Measurements from ENCODE around the gene DNAJB6.

DNA sequence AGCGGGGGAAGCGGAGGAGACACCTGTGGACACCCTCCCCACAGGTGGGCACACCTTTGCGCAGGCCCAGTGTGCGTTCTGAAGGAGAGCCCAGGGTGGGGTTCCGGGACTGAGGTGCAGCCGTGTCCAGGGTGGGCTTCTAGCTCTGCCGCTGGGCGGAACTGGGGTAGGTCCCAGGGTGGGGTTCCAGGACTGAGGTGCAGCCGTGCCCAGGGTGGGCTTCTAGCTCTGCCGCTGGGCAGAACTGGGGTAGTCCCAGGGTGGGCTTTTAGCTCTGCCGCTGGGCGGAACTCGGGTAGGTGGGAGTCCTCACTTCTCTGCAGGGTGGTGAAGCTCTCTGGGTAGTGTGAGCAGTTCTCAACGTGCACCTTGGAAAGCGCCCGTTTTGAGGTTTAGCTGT, 78.7 kb downstream of the DNAJB6 start:
- TF ChIP-seq POLR2A (IDR thresholded peaks at IDR 0.05; ENCODE audit: low read depth) (no peak), CTCF (IDR thresholded peaks at IDR 0.05) (no peak)

Data from esophagus muscularis mucosa (tissue), 3 donors.